ENCODE measurements around the gene ATP2B3. TPM values are rescaled to one million over a fixed set of nuclear protein-coding genes. Genes with fewer than 3 reads are reported as not detected.

Gene ATP2B3
- total RNA-seq, 2 experiments from 2014 or later: not detected

- ChIA-PET CTCF (interaction anchor here (0.7 kb wide), 1 partner anchor 542 kb away, joined by 3 read pairs; no protein-coding TSS in a partner anchor), POLR2A (no interaction called here)
- DNase-seq (no peak), ATAC-seq (no peak)
- Mint-ChIP-seq H3K36me3 (ENCODE audit: low read depth) (no peaks in the 10 kb centered on the region), H3K27ac (no peak overlapping the region), H3K4me1 (peaks cover 3% of the 10 kb centered on the region), H3K9me3 (ENCODE audit: low read depth) (no peaks in the 10 kb centered on the region), H3K27me3 (no peaks in the 10 kb centered on the region), H3K4me3 (no peak overlapping the region)
- intact Hi-C loops (cut with DNase I, micrococcal nuclease): no loop called here
These were observed 40.6 kb upstream of the ATP2B3 start for GRCh38 chrX:153476666-153477363.

- H3K4me1 Mint-ChIP-seq: peaks cover 3% of the 10 kb centered on the region
- no peaks in the 10 kb centered on the region for H3K36me3 Mint-ChIP-seq (ENCODE audit: low read depth)
- ChIA-PET POLR2A (no interaction called here), CTCF (interaction anchor here (0.7 kb wide), 1 partner anchor 543 kb away, joined by 3 read pairs; no protein-coding TSS in a partner anchor)
- DNase-seq: no peak
- intact Hi-C loops (cut with DNase I, micrococcal nuclease): no loop called here
- no peak overlapping the region for H3K27ac Mint-ChIP-seq
- no peak for ATAC-seq
- no peaks in the 10 kb centered on the region for H3K9me3 Mint-ChIP-seq (ENCODE audit: low read depth)
- no peak overlapping the region for H3K4me3 Mint-ChIP-seq
- H3K27me3 Mint-ChIP-seq: no peaks in the 10 kb centered on the region
These were observed 40.0 kb upstream of the ATP2B3 start for GRCh38 chrX:153477364-153477857.

GRCh38 chrX:153477901-153478300 lies 39.5 kb upstream of the ATP2B3 start:
- ChIA-PET CTCF (no interaction called here), POLR2A (no interaction called here)
- ATAC-seq (no peak), DNase-seq (no peak)
- H3K27me3 Mint-ChIP-seq: no peaks in the 10 kb centered on the region
- H3K27ac Mint-ChIP-seq: no peak overlapping the region
- H3K4me1 Mint-ChIP-seq: peaks cover 3% of the 10 kb centered on the region
- no peaks in the 10 kb centered on the region for H3K9me3 Mint-ChIP-seq (ENCODE audit: low read depth)
- no peaks in the 10 kb centered on the region for H3K36me3 Mint-ChIP-seq (ENCODE audit: low read depth)
- intact Hi-C loops (cut with DNase I, micrococcal nuclease): no loop called here
- H3K4me3 Mint-ChIP-seq: no peak overlapping the region

GRCh38 chrX:153478746-153479145 lies 38.7 kb upstream of the ATP2B3 start:
- Mint-ChIP-seq H3K4me3 (no peak overlapping the region), H3K9me3 (ENCODE audit: low read depth) (no peaks in the 10 kb centered on the region), H3K36me3 (ENCODE audit: low read depth) (no peaks in the 10 kb centered on the region), H3K27me3 (no peaks in the 10 kb centered on the region), H3K27ac (no peak overlapping the region), H3K4me1 (peaks cover 3% of the 10 kb centered on the region)
- no peak for ATAC-seq
- DNase-seq: no peak
- intact Hi-C loops (cut with DNase I, micrococcal nuclease): no loop called here
- POLR2A ChIA-PET: no interaction called here
- CTCF ChIA-PET: no interaction called here

GRCh38 chrX:153481043-153481442 lies 36.4 kb upstream of the ATP2B3 start:
- Mint-ChIP-seq H3K36me3 (ENCODE audit: low read depth) (no peaks in the 10 kb centered on the region), H3K27ac (no peak overlapping the region), H3K27me3 (no peaks in the 10 kb centered on the region), H3K4me1 (no peaks in the 10 kb centered on the region), H3K4me3 (no peak overlapping the region), H3K9me3 (ENCODE audit: low read depth) (no peaks in the 10 kb centered on the region)
- CTCF ChIA-PET: no interaction called here
- POLR2A ChIA-PET: no interaction called here
- DNase-seq (no peak), ATAC-seq (no peak)
- intact Hi-C loops (cut with DNase I, micrococcal nuclease): no loop called here

GRCh38 chrX:153482376-153483015 lies 34.9 kb upstream of the ATP2B3 start:
- Mint-ChIP-seq H3K4me1 (no peaks in the 10 kb centered on the region), H3K36me3 (ENCODE audit: low read depth) (no peaks in the 10 kb centered on the region), H3K27me3 (no peaks in the 10 kb centered on the region), H3K4me3 (no peak overlapping the region), H3K27ac (no peak overlapping the region), H3K9me3 (ENCODE audit: low read depth) (no peaks in the 10 kb centered on the region)
- intact Hi-C loops (cut with DNase I, micrococcal nuclease): no loop called here
- ChIA-PET POLR2A (no interaction called here), CTCF (no interaction called here)
- ATAC-seq (no peak), DNase-seq (no peak)

- no peaks in the 10 kb centered on the region for H3K4me1 Mint-ChIP-seq
- ATAC-seq (no peak), DNase-seq (no peak)
- H3K9me3 Mint-ChIP-seq (ENCODE audit: low read depth): no peaks in the 10 kb centered on the region
- no peak overlapping the region for H3K4me3 Mint-ChIP-seq
- H3K27me3 Mint-ChIP-seq: no peaks in the 10 kb centered on the region
- ChIA-PET POLR2A (no interaction called here), CTCF (no interaction called here)
- H3K27ac Mint-ChIP-seq: no peak overlapping the region
- H3K36me3 Mint-ChIP-seq (ENCODE audit: low read depth): no peaks in the 10 kb centered on the region
- intact Hi-C loops (cut with DNase I, micrococcal nuclease): no loop called here
These were observed 31.9 kb upstream of the ATP2B3 start for GRCh38 chrX:153485396-153486080.

GRCh38 chrX:153486171-153486570 lies 31.3 kb upstream of the ATP2B3 start:
- ATAC-seq: no peak
- POLR2A ChIA-PET: no interaction called here

GRCh38 chrX:153487590-153488071 lies 29.8 kb upstream of the ATP2B3 start:
- CTCF ChIA-PET: no interaction called here
- DNase-seq: no peak
- Mint-ChIP-seq H3K9me3 (ENCODE audit: low read depth) (no peaks in the 10 kb centered on the region), H3K27me3 (no peaks in the 10 kb centered on the region), H3K36me3 (ENCODE audit: low read depth) (no peaks in the 10 kb centered on the region), H3K4me1 (no peaks in the 10 kb centered on the region), H3K4me3 (no peak overlapping the region), H3K27ac (no peak overlapping the region)
- POLR2A ChIA-PET: no interaction called here
- intact Hi-C loops (cut with DNase I, micrococcal nuclease): no loop called here
- ATAC-seq: no peak

More at GRCh38 chrX:153486171-153486570, 31.3 kb upstream of the ATP2B3 start:
- H3K27ac Mint-ChIP-seq: no peak overlapping the region
- CTCF ChIA-PET: no interaction called here
- intact Hi-C loops (cut with DNase I, micrococcal nuclease): no loop called here
- H3K36me3 Mint-ChIP-seq (ENCODE audit: low read depth): no peaks in the 10 kb centered on the region
- H3K4me1 Mint-ChIP-seq: no peaks in the 10 kb centered on the region
- no peaks in the 10 kb centered on the region for H3K27me3 Mint-ChIP-seq
- H3K9me3 Mint-ChIP-seq (ENCODE audit: low read depth): no peaks in the 10 kb centered on the region
- DNase-seq: no peak
- H3K4me3 Mint-ChIP-seq: no peak overlapping the region

GRCh38 chrX:153488231-153488914 lies 29.1 kb upstream of the ATP2B3 start:
- ChIA-PET CTCF (interaction anchor here (1.1 kb wide), 1 partner anchor 18 kb away, joined by 3 read pairs; no protein-coding TSS in a partner anchor), POLR2A (no interaction called here)
- no peak for DNase-seq
- H3K4me3 Mint-ChIP-seq: no peak overlapping the region
- H3K36me3 Mint-ChIP-seq (ENCODE audit: low read depth): no peaks in the 10 kb centered on the region
- no peaks in the 10 kb centered on the region for H3K27me3 Mint-ChIP-seq
- no peak overlapping the region for H3K27ac Mint-ChIP-seq
- intact Hi-C loops (cut with DNase I, micrococcal nuclease): no loop called here
- H3K9me3 Mint-ChIP-seq (ENCODE audit: low read depth): no peaks in the 10 kb centered on the region
- no peak for ATAC-seq
- H3K4me1 Mint-ChIP-seq: no peaks in the 10 kb centered on the region

- Mint-ChIP-seq H3K4me1 (no peaks in the 10 kb centered on the region), H3K4me3 (no peak overlapping the region), H3K9me3 (ENCODE audit: low read depth) (no peaks in the 10 kb centered on the region), H3K27ac (no peak overlapping the region), H3K27me3 (no peaks in the 10 kb centered on the region), H3K36me3 (ENCODE audit: low read depth) (no peaks in the 10 kb centered on the region)
- ATAC-seq: no peak
- CTCF ChIA-PET: no interaction called here
- POLR2A ChIA-PET: no interaction called here
- intact Hi-C loops (cut with DNase I, micrococcal nuclease): no loop called here
- DNase-seq: no peak
These were observed 27.1 kb upstream of the ATP2B3 start for GRCh38 chrX:153490217-153490930.

All from activated CD4-positive, alpha-beta T cell treated with anti-CD3 and anti-CD28 coated beads for 36 hours (primary cell).